Right renal cortex interstitium (tissue), 3 donors: ENCODE measurements around the gene PTPN21. TPM values are rescaled to one million over a fixed set of nuclear protein-coding genes. Genes with fewer than 3 reads are reported as not detected.

ENCODE experiments used
- polyA plus RNA-seq, 3 donors: library from polyadenylated mRNA; unstranded; fragments of 120-200 nt; gene quantifications; one replicate each; pipeline ENCODE4 v1.2.1, GENCODE V29; 2013; ENCODE audit not compliant: insufficient read length in 3 of 3

PTPN21 gene
- polyA plus RNA-seq, 3 donors, result 35.5 to 38.7 (median 35.8) TPM

Other genes with a start within 250 kb of the PTPN21 start
- gene KCNK10, start 231.7 kb downstream of the PTPN21 start, polyA plus RNA-seq, result under 1 TPM; 0.16 to 0.26 (median 0.24) TPM
- gene SPATA7, start 169.3 kb downstream of the PTPN21 start, polyA plus RNA-seq, result 10 to 100 TPM; 25.7 to 26.9 (median 26.1) TPM
- 100 to 1,000 TPM in 2 of 3 donors, 10 to 100 TPM in 1; 99.4 to 109 (median 108) TPM for gene ZC3H14, start 8.0 kb upstream of the PTPN21 start, polyA plus RNA-seq
- 1 to 10 TPM; 2.8 to 3.4 (median 3.1) TPM for gene EML5, start 237.9 kb upstream of the PTPN21 start, polyA plus RNA-seq